SK-N-SH (cell line): ENCODE data around the gene APP. TPM values are rescaled to one million over a fixed set of nuclear protein-coding genes. Genes with fewer than 3 reads are reported as not detected.

Experiments used
- CTCF ChIA-PET: fragments of 300-600, 350-600 bp; formaldehyde crosslinking; extraction: SDS; loops from one replicate; lab custom pipeline; 2021; lab: Yijun Ruan, JAX
- POLR2A ChIA-PET: fragments of 350-600 bp; sonication (Branson Sonifier 250); formaldehyde crosslinking; extraction: SDS; loops from one replicate; lab custom pipeline; 2020; ENCODE audit warnings: antibody characterized with exemption, inconsistent platforms; lab: Yijun Ruan, JAX
- DNase-seq: peaks from one replicate; pipeline ENCODE4 v3.0.0; 2012
- H2AFZ ChIP-seq: fragments of 200-600 bp; sonication (generic); 2 replicates; pipeline ENCODE4 v1.8.1; 2016; ENCODE audit warnings: antibody characterized with exemption, mild to moderate bottlenecking, low read depth
- H3F3A ChIP-seq: fragments of 200-600 bp; sonication (generic); replicated peaks from 2 replicates; pipeline ENCODE3; 2016; ENCODE audit warnings: antibody characterized with exemption, mild to moderate bottlenecking; ENCODE audit not compliant: insufficient read depth
- H3K27ac ChIP-seq, 2 experiments: fragments of 200-500 bp in 1 of 2; fragments of 200-600 bp in 1 of 2; sonication (Bioruptor generic) in 1 of 2; sonication (generic), shearing (Covaris generic) in 1 of 2; 2 replicates each; pipeline versions ENCODE4 v1.5.1 to v1.6.1; 2014 to 2016; ENCODE audit warnings: low read depth in 2 of 2, inconsistent platforms in 1 of 2, low read length in 1 of 2, mild to moderate bottlenecking in 1 of 2, mixed read lengths in 1 of 2
- H3K27me3 ChIP-seq: fragments of 200-600 bp; sonication (generic), shearing (Covaris generic); 2 replicates; pipeline ENCODE4 v1.6.1; 2016; ENCODE audit warnings: mixed run types; ENCODE audit not compliant: insufficient read depth
- H3K36me3 ChIP-seq, 2 experiments: fragments of 200-500 bp in 1 of 2; fragments of 200-600 bp in 1 of 2; sonication (Bioruptor generic) in 1 of 2; sonication (generic) in 1 of 2; replicated peaks in 1 of 2; 2 replicates each; pipeline versions ENCODE3 to v1.5.1; 2014 to 2016; ENCODE audit warnings: low read length in 1 of 2, mild to moderate bottlenecking in 1 of 2; ENCODE audit not compliant: insufficient read depth in 2 of 2, control insufficient read depth in 1 of 2
- H3K4me1 ChIP-seq, 2 experiments: fragments of 200-500 bp in 1 of 2; fragments of 200-600 bp in 1 of 2; sonication (Bioruptor generic) in 1 of 2; sonication (generic), shearing (Covaris generic) in 1 of 2; 2 replicates each; pipeline versions ENCODE4 v1.5.1 to v1.6.1; 2014 to 2016; ENCODE audit warnings: low read depth in 1 of 2, low read length in 1 of 2, mixed run types in 1 of 2; ENCODE audit not compliant: insufficient read depth in 2 of 2, control insufficient read depth in 1 of 2
- H3K4me2 ChIP-seq: fragments of 200-600 bp; sonication (generic), shearing (Covaris generic); 2 replicates; pipeline ENCODE4 v1.6.1; 2017; ENCODE audit warnings: mixed run types
- H3K4me3 ChIP-seq, 2 experiments: fragments of 200-500 bp in 1 of 2; fragments of 200-600 bp in 1 of 2; sonication (Bioruptor generic) in 1 of 2; sonication (generic), shearing (Covaris generic) in 1 of 2; 2 replicates each; pipeline versions ENCODE4 v1.5.1 to v1.8.1; 2014 to 2016; ENCODE audit warnings: low read depth in 2 of 2, inconsistent platforms in 1 of 2, low read length in 1 of 2, mild to moderate bottlenecking in 1 of 2, mixed read lengths in 1 of 2, moderate library complexity in 1 of 2
- H3K79me2 ChIP-seq: fragments of 200-600 bp; sonication (generic); 2 replicates; pipeline ENCODE4 v1.8.1; 2017; ENCODE audit warnings: mild to moderate bottlenecking; ENCODE audit not compliant: insufficient read depth
- H3K9ac ChIP-seq: fragments of 200-600 bp; sonication (generic); 2 replicates; pipeline ENCODE4 v1.6.1; 2017; ENCODE audit warnings: mixed run types
- H3K9me2 ChIP-seq: fragments of 200-600 bp; sonication (generic); 2 replicates; pipeline ENCODE4 v1.6.1; 2017; ENCODE audit warnings: mixed run types
- H3K9me3 ChIP-seq: fragments of 200-600 bp; sonication (generic); 2 replicates; pipeline ENCODE4 v1.6.1; 2017; ENCODE audit warnings: mixed run types, mild to moderate bottlenecking, moderate library complexity
- H4K20me1 ChIP-seq: fragments of 200-600 bp; sonication (generic); 2 replicates; pipeline ENCODE4 v1.6.1; 2017; ENCODE audit warnings: mild to moderate bottlenecking, mixed run types; ENCODE audit not compliant: insufficient read depth
- CHD2 ChIP-seq: fragments of 150-350 bp; IDR thresholded peaks from 2 replicates; pipeline ENCODE4 v1.6.1; 2018; ENCODE audit warnings: low read length; ENCODE audit not compliant: partially characterized antibody
- EZH2phosphoT487 ChIP-seq: fragments of 200-600 bp; sonication (generic); IDR thresholded peaks from 2 replicates; pipeline ENCODE4 v1.6.1; 2017; ENCODE audit warnings: low read depth, mixed run types, mild to moderate bottlenecking, antibody characterized with exemption, moderate library complexity, borderline replicate concordance
- FOSL2 ChIP-seq: IDR thresholded peaks from 2 replicates; pipeline ENCODE4 v1.4.0; 2012; ENCODE audit warnings: low read depth, mild to moderate bottlenecking, moderate library complexity, borderline replicate concordance
- GABPA ChIP-seq: IDR thresholded peaks from 2 replicates; pipeline ENCODE4 v1.4.0; 2012; ENCODE audit warnings: low read depth, mild to moderate bottlenecking
- JUND ChIP-seq: IDR thresholded peaks from 2 replicates; pipeline ENCODE4 v1.4.0; 2012
- NFIC ChIP-seq: IDR thresholded peaks from 2 replicates; pipeline ENCODE4 v1.4.0; 2012; ENCODE audit warnings: borderline replicate concordance
- POLR2AphosphoS5 ChIP-seq: IDR thresholded peaks from 2 replicates; pipeline ENCODE4 v1.6.1; 2012; ENCODE audit warnings: low read depth, low read length
- RFX5 ChIP-seq: IDR thresholded peaks from 2 replicates; pipeline ENCODE4 v1.6.1; 2012; ENCODE audit warnings: mild to moderate bottlenecking, improper control_type of control experiment, low read length
- TAF1 ChIP-seq: IDR thresholded peaks from 2 replicates; pipeline ENCODE4 v1.6.1; 2012; ENCODE audit warnings: low read depth, mild to moderate bottlenecking, low read length, moderate library complexity, borderline replicate concordance
- USF2 ChIP-seq: fragments of 150-350 bp; IDR thresholded peaks from 2 replicates; pipeline ENCODE4 v1.6.1; 2017; ENCODE audit warnings: antibody characterized with exemption, low read length, low read depth, borderline replicate concordance
- WGBS: methylation state at CpG from one replicate; pipeline ENCODE4 v1.1.6; 2017; ENCODE audit warnings: low lambda C conversion rate; 5-methylcytosine and 5-hydroxymethylcytosine counted together
- polyA plus RNA-seq, 3 experiments: library from polyadenylated mRNA; depleted of rRNA; stranded (reverse); fragments of >200 nt; gene quantifications; 2 replicates each; pipeline ENCODE4 v1.2.3, GENCODE V29; 2012
- TF ChIP-seq, protein P1 (sequence below): IDR thresholded peaks from 2 replicates; pipeline ENCODE4 v1.6.1; 2012; ENCODE audit warnings: mild to moderate bottlenecking, low read depth, low read length, moderate library complexity
- TF ChIP-seq, protein P2 (sequence below): fragments of 200-600 bp; sonication (generic); IDR thresholded peaks from 2 replicates; pipeline ENCODE4 v1.6.1; 2017; ENCODE audit warnings: antibody characterized with exemption, mild to moderate bottlenecking, moderate library complexity

APP gene
- polyA plus RNA-seq, 1 of the 3 experiments (the other 2 are of a cell fraction) = 780 TPM

GRCh38 chr21:26177187-26177586 is 6.6 kb upstream of the APP start (continued):
- TF ChIP-seq, protein P1, sequence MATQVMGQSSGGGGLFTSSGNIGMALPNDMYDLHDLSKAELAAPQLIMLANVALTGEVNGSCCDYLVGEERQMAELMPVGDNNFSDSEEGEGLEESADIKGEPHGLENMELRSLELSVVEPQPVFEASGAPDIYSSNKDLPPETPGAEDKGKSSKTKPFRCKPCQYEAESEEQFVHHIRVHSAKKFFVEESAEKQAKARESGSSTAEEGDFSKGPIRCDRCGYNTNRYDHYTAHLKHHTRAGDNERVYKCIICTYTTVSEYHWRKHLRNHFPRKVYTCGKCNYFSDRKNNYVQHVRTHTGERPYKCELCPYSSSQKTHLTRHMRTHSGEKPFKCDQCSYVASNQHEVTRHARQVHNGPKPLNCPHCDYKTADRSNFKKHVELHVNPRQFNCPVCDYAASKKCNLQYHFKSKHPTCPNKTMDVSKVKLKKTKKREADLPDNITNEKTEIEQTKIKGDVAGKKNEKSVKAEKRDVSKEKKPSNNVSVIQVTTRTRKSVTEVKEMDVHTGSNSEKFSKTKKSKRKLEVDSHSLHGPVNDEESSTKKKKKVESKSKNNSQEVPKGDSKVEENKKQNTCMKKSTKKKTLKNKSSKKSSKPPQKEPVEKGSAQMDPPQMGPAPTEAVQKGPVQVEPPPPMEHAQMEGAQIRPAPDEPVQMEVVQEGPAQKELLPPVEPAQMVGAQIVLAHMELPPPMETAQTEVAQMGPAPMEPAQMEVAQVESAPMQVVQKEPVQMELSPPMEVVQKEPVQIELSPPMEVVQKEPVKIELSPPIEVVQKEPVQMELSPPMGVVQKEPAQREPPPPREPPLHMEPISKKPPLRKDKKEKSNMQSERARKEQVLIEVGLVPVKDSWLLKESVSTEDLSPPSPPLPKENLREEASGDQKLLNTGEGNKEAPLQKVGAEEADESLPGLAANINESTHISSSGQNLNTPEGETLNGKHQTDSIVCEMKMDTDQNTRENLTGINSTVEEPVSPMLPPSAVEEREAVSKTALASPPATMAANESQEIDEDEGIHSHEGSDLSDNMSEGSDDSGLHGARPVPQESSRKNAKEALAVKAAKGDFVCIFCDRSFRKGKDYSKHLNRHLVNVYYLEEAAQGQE = no peak
- TF ChIP-seq EZH2phosphoT487 (no peak), NFIC (no peak), RFX5 (no peak), CHD2 (no peak), JUND (no peak)
- TF ChIP-seq, protein P2, sequence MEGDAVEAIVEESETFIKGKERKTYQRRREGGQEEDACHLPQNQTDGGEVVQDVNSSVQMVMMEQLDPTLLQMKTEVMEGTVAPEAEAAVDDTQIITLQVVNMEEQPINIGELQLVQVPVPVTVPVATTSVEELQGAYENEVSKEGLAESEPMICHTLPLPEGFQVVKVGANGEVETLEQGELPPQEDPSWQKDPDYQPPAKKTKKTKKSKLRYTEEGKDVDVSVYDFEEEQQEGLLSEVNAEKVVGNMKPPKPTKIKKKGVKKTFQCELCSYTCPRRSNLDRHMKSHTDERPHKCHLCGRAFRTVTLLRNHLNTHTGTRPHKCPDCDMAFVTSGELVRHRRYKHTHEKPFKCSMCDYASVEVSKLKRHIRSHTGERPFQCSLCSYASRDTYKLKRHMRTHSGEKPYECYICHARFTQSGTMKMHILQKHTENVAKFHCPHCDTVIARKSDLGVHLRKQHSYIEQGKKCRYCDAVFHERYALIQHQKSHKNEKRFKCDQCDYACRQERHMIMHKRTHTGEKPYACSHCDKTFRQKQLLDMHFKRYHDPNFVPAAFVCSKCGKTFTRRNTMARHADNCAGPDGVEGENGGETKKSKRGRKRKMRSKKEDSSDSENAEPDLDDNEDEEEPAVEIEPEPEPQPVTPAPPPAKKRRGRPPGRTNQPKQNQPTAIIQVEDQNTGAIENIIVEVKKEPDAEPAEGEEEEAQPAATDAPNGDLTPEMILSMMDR = no peak

GRCh38 chr21:26171258-26172100 is 909 bp upstream of the APP start:
- peaks cover 40% of the 10 kb centered on the region for H3K79me2 ChIP-seq
- H3K4me1 ChIP-seq = peaks cover 16 to 19% of the 10 kb centered on the region in 2 experiments; a peak in 3 of 4 replicates
- peaks cover 6% of the 10 kb centered on the region; the same call in 1 of the 2 replicates for H4K20me1 ChIP-seq
- no peaks in the 10 kb centered on the region for H3F3A ChIP-seq
- peak; percentile 26 for DNase-seq
- no peaks in the 10 kb centered on the region for H3K9me3 ChIP-seq
- H3K9ac ChIP-seq = peak overlapping the region; percentile 92; the same call in 1 of the 2 replicates
- H3K4me2 ChIP-seq = peak overlapping the region; percentile 97
- POLR2A ChIA-PET = interaction anchor here (0.5 to 0.8 kb wide), 2 partner anchors 39 to 177 kb away, joined by 3 read pairs; no protein-coding TSS in a partner anchor
- no peaks in the 10 kb centered on the region for H3K9me2 ChIP-seq
- CTCF ChIA-PET = interaction anchor here (0.6 to 4.2 kb wide), 50 partner anchors 9 to 673 kb away, joined by 3 to 59 read pairs (median 4); partner anchors contain the start of gene ADAMTS1
- WGBS = 68% methylated on average over 17 of the region's 17 CpGs
- no peaks in the 10 kb centered on the region for H3K36me3 ChIP-seq
- H2AFZ ChIP-seq = peak overlapping the region; percentile 87
- TF ChIP-seq NFIC = no peak
- TF ChIP-seq GABPA = no peak
- no peak for TF ChIP-seq USF2
- TF ChIP-seq TAF1 = no peak
- no peak for TF ChIP-seq FOSL2
- TF ChIP-seq POLR2AphosphoS5 = no peak
- TF ChIP-seq EZH2phosphoT487 = no peak
- no peaks in the 10 kb centered on the region for H3K27me3 ChIP-seq
- H3K27ac ChIP-seq = no peak overlapping the region; a peak in 1 of 4 replicates
- H3K4me3 ChIP-seq = peak overlapping the region; percentile 65 to 92
